NCI-H146 treated with DMSO at 0.1 percent for 48 hours (cell line): ENCODE results near the gene PTH2.
"Not testable (repeated sequence)": the region's sequence is repeated elsewhere in the genome, so short reads cannot be mapped to it uniquely, and the experiment has no call there.

Experiments
- DNase-seq: peaks from one replicate; lab custom pipeline; 2025; ENCODE audit not compliant: unreplicated experiment; lab: John Stamatoyannopoulos, UW

PTH2 gene

DNA sequence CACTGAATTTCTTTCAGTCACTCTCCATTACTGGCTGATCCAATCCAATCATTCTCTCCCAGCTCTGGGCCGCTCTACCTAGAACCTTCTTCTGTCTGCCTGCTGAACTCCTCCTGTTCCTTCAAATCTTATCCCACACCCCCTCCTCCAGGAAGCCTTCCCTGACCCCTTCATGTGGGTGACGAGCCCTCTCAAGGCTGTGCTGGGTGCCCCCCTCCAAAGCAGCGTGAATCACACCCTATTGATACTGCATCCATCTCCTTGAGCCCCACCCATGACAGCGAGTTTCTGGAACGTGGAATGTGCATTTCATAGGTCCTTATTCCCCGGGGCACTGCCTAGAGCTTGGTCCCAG lies 25.2 kb upstream of the PTH2 start:
- DNase-seq = no peak

DNA sequence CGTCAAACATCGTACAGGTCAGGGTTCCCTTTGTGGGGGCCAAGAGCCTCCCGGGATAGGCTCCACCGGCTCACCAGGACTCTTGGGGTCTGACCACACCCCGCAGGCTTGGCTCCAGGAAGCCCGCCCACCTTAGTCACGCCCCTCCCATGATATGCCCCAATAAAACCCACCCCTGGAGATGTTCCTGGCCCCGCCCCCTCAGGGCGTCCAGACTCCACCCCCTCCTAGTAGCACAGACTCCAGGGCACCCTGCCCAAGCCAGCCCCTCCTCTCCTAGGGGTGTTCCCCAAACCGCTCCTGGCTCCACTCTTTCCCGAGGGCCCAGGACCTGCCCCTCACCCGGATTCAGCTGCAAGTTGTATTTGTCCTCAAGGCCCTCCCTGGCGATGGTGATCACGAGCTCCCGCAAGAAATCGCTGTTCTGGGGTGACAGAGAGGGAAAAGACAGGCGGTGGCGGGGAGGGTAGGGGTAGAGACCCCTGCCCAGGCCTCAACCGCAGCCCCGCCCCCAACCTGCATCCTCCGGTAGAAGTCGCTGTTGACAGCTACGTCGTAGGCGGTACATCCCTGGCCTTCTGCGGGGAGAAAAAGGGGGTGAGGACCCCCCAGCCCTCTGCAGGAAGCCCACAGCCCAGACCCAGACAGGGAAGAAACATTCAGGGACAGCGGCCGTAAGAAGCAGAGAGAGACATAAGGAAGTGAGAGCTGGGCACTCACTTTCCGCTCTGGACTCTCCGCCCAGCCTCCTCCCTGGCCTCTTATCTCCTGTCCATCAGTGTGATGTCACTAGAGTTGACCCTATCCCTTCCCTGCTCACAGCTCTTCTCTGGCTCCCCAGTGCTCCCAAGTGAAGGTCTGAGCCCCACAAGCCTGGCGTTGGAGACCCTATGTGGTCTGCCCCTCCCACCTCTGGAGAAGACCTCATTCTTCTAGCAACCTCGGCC lies 24.5 kb upstream of the PTH2 start:
- DNase-seq = no peak

DNA sequence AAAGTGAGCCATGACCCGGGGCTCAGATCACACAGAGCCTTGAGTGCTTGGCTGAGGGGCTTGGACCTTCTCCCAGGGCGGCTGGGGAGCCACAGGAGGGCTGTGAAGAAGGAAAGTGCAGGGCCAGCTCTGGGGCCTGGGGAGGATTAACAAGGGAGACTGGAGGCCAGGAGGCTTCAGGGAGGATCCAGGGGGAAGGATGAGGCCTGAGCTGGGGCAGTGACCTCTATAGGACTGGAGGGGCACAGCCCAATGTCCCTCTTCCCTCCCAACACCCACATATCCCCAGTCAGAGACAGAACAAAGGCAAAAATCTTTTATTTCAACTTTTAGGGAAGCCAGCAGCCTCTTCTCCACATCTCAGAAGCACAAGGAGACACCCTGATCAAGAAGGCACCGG lies 22.8 kb upstream of the PTH2 start:
- no peak for DNase-seq

DNA sequence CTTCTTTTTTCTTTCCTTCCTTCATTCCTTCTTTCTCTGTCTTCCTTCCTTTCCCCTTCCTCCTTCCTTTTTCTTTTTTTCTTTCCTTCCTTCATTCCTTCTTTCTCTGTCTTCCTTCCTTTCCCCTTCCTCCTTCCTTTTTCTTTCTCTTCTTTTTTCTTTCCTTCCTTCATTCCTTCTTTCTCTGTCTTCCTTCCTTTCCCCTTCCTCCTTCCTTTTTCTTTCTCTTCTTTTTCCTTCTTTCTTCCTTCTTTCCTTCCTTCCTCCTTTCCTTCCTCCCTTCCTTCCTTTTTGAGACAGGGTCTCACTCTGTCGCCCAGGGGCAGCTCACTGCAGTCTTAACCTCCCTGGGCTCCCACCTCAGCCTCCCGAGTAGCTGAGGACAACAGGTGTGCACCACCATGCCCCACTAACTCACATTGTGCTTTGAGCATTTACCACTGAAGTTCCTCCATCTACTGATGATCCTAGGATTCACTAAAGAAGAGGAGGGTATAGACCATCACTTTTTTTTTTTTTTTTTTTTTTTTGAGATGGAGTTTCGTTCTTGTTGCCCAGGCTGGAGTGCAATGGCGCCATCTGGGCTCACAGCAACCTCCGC lies 21.0 kb upstream of the PTH2 start:
- not testable (repeated sequence) for DNase-seq

DNA sequence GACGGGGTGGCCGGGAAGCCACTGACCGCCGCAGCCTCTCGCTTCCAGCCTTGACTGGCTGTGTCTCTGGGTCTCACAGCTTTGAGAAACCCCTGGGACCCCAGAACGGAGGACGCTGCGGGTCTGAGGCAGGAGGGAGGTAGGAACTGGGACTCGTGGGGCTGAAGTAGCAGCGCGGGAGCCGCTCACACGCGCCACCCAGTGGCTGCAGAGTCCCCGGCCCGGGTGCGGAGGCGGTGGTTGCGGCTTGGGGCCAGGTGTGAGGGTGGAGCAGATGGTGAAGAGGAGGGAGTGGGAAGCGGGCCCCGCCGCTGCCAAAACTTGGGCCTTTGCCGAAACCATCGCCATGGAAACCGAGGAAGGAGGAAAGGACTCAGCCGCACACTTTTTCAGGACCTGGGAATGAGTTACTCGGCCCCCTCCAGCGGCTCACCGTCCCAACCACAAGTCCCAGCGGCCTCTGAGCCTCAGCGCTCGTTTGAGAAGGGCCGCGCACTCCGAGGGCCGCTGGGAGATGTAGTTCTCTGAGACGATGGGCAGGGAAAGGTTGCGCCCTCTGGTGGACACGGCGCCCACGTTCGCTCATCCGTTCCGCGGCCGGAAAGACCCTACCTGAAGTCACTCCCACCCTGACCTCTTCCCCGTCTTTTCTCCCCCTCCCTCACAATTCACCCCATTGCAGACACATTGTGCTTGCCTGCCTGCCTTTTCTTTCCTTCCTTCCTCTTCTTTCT lies 20.3 kb upstream of the PTH2 start:
- DNase-seq = peak; percentile 95

DNA sequence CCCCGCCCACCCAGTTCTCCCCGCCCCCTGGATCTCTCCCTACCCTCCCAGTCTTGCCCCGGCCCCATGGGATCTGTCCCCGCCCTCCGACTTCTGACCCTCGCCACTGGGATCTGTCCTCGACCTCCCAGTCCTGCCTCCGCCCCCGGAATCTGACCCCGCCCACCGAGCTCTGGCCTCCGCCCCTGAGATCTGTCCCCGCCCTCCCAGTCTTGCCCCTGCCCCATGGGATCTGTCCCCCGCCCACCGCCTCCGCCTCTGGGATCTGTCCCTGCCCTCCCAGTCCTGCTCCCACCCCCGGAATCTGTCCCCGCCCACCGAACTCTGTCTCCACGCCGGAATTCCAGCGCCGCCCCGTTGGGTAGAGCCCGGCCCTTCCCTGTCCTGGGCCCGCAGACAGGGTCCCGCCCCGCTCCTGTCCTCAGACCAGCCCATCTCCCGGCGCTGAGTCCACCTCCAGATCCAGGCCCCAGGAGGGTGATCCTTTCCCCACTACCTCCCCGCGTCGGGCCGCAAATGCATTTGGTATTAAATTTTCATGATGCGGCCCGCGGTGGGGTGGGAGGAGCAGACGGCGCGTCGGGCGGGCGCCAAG lies 19.6 kb upstream of the PTH2 start:
- peak; percentile 83 for DNase-seq

DNA sequence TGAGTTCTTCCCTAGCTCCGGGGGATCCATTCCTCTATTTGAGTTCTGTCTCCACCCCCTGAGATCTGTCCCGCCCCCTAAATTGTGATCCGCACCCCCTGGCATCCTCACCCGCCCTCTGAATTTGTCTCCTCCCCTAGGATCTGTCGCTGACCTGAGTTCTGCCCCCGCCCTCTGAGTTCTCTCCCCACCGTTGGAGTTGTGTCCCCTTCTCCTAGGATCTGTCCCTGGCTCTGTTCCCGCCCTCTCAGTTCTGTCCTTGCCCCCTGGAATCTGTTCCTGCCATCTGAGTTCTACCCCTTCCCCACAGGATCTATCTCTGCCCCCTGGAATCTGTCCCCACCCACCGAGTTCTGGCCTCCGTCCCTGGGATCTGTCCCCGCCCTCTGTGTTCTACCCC lies 19.1 kb upstream of the PTH2 start:
- no peak for DNase-seq

DNA sequence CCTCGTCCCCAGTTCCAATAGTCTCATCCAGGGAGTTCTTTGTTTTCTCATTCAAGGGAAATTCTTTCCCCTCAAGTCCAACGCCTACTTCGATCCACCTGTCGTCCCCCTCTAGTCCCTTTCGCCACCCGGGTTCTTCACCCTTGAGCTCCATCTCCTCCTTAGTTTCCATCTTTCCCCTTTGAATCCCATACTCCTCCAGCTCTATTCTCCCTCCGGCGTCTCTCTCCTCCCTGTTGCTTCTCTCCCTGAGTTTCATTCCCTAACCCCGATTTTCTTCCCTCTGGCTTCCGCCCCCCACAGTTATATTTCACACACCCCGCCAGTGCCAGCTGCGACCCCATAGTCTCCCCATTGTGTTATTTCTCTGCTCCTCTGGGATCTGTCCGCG lies 18.7 kb upstream of the PTH2 start:
- no peak for DNase-seq

DNA sequence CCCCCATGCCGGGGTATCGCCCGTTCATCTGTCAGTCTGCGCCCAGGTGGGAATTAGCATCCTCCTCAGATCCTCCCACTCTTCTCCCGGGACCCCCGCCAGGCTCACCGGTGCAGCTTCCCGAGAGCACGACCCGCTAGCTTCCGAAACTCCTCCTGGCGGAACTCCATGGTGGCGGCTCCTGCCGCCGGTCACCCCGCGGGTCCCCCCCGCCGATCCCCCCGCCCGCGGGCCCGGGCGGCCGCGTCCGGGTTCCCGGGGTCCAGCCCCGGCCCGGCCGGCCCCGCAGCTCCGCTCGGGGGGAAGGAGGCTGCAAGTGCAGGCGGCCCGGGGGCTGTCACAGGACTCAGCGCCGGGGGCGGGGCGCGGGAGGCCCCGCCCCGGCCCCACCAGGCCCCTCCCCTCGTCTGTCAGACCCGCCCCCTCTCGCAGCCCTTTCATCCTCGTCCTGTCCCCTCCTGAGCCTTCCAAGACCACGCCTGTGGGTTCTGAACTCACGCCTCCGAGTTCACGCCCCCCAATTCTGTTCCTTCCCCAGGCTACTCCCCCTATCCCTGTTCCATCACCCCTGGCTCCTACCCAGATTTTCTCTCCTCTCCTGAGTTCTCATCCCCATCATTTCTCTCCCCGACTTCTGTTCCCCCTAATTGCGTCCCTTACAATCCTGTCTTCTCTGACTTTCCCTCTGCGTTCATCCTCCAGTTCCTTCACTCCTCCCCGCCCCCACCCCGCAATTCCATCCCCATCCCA lies 18.1 kb upstream of the PTH2 start, which contains the start of gene SLC17A7:
Gene SLC17A7, minus strand, starts transcription at position 318 of the 750 bp plus-strand sequence. Its CDS starts 148 bp downstream, at position 170.
- no peak for DNase-seq

DNA sequence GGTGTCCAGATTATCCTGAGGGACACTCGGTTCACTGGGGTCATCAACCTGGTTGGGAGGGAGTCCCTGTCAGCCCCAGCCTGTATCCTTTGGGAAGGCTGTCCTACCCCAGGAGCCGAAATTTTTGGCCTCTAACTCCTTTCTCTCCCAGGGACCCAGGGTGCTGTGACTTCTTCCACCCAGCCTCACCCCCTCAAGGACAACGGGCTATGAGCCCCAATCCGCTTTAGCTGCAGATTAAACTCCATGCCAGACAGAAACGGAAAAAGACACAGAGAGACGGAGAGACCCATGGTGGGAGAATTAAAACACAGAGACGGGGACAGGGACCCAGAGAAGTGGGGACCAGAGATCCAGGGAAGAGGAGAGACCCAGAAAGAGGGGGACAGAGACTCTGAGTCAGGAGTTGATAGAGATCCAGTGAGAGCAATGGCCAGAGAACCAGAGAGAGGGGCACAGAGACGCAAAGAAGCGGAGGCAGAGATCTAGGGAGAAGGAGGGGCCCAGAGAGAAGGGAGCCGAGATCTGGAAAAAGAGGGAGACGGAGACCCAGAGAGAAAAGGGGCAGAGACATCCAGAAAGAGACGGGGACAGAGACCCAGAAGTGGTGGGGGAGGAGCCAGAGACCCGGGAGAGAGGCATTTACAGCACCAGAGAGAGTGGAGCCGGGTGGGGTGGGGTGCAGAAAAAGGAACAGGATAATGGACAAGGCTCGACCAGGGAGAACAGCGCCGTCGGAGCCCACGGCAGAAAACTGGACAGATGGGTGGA lies 17.4 kb upstream of the PTH2 start:
- DNase-seq = no peak

DNA sequence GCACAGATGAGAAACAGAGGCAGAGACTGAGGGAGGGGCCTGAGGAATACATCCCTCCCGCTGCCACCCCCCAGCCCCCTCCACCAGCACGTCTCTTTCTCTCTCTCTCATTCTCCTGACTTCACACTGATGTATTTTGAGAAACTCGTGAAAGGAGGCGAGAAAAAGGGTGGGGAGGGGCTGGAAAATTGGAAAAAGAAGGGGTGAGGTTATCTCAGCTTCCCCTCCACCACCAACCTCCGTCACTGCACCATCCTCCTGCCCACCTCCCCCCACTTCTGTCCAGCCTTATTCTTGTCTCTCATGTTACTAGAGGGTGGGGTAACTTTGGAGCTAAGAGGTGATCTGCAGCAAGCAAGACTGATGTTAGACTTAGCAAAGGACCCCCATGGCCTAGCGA lies 16.6 kb upstream of the PTH2 start:
- DNase-seq = no peak

DNA sequence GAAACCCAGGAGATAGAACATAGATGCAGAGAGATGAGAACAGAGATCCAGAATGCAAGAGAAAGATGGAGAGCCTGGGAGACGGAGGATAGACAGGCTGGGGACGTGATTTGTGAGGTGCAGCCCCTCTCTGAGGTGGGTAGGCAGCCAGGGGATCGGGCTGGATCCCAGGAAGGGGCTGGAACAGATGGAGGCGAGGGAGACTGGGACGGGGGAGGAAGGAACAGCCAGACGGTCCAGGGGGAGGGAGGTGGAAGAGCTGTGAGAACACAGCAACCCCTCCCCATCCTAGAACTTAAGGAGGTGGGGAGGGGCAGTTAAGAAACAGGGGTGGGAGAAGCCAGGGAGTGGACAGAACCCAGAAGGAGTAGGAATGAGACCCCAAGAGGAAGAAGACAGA lies 15.0 kb upstream of the PTH2 start:
- DNase-seq = no peak

DNA sequence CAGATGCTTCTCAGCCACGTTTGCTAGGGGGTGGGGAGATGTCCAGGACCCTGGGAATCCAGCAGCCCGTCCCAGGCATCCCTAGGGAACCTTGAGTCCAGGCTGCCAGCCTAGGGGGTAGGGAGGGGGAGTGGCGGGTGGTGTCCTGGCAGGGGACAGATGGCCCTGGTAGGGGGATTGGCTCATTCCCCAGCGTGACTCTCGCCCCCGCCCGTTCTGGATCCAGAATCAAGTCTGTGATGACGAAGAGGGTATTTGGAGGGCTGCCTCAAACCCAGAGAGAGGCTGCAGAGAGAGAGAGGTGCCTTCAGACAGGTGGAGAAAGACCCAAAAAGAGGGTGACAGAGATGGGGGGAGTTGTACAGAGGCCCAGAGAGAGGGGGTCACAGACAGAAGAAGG lies 14.0 kb upstream of the PTH2 start:
- no peak for DNase-seq

DNA sequence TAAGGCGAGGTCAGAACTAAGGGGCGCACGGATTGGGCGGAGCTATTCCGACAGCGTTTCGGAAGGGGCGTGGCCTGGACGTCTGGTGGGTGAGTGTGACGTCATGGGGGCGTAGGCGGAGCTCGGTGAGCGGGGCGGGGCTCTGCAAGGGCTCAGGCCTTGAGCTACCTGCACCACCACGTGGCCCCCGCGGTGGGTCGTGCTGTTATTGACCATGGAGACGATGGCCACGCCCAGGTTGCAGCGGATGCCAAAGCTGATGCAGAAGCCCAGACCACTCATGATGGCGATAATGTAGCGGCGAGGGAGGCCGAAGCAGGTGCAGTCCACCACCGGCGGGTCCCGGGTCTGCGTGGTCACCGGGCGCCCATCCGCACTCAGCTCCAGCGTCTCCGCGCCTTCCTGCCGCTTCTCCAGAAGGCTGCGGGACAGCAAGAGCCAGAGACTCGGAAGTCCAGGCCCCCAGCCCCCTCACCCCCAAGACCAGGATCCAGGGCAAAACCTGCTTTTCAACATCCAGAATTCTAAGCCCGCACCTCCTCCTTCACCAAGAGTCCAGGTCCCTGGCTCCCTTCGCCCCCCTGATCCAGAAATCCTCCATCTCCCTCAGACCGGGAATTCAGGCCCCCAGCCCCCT lies 13.3 kb upstream of the PTH2 start:
- DNase-seq = no peak

DNA sequence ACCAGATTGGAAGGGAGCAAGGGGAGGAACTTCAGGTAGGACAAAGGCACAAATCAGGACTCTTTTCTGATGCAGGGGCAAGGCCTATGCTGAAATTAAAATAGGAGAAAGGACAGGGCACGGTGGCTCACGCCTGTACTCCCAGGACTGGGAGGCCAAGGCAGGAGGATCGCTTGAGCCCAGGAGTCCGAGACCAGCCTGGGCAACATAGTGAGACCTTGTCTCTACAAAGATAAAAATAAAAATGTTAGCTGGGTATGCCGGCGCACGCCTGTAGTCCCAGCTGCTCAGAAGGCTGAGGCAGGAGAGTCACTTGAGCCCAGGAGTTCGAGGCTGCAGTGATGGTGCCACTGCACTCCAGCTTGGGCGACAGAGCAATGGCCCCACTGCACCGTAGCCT lies 12.4 kb upstream of the PTH2 start:
- no peak for DNase-seq

DNA sequence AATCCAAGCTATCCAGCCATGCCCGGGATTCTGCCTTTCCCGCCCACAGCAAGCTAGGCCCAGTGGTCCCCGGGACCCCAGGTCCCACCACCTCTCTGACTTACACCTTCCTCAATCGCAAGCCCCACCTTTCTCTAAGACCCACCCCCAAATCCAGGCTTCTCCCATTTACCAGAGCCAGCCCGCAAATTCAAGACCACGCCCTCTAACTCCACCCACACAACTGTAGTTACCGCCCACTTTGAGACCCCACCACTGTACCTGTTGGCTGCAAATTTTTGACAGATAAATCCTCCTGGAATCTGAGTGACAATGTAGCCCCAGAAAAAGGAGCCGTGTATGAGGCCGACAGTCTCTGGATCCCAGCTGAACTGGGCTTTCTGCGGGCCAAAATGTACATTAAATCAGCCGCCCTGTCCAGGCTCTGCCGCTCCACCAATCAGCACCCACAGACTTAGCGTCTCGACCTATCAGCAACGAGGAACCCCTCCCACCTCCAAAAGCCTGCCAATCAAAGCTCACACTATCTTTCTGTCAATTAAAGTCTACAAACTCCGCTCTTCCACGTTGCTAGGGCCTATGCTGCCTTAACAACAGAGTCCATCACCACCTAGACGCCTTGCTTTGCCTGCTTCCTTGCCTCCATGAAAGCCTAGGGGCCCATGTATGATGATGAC lies 11.8 kb upstream of the PTH2 start:
- DNase-seq = no peak

DNA sequence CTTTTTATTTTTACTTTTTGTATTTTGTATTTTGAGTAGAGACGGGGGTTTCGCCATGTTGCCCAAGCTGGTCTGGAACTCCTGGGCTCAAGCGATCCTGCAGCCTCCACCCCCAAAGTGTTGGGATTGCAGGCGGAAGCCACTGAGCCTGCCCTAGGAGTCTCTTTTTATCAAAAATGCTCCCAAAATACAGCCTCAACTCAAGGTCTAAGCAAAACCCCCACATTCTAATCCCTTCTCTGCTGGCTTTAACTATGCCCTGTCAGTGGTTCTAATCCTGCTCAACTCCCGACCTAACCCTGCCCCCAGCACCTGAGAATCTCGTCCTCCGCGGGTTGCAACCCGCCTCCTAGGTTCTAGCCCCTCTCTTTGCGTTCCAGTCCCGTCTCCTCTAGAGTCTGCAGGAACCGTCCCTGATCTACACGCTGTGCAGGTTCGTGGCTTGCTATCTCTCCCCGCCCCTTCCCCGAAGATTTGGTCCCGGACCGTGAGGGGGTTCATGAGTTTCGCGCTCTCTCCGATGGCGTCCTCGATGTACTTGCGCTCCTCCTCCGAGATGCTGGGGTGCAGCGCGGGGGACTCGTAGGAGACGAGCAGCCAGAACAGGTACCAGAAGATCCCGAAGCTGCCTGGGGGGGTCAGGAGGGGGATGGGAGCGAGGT lies 10.1 kb upstream of the PTH2 start:
- DNase-seq = no peak
